ENCODE results near the gene GRID1.

DNA sequence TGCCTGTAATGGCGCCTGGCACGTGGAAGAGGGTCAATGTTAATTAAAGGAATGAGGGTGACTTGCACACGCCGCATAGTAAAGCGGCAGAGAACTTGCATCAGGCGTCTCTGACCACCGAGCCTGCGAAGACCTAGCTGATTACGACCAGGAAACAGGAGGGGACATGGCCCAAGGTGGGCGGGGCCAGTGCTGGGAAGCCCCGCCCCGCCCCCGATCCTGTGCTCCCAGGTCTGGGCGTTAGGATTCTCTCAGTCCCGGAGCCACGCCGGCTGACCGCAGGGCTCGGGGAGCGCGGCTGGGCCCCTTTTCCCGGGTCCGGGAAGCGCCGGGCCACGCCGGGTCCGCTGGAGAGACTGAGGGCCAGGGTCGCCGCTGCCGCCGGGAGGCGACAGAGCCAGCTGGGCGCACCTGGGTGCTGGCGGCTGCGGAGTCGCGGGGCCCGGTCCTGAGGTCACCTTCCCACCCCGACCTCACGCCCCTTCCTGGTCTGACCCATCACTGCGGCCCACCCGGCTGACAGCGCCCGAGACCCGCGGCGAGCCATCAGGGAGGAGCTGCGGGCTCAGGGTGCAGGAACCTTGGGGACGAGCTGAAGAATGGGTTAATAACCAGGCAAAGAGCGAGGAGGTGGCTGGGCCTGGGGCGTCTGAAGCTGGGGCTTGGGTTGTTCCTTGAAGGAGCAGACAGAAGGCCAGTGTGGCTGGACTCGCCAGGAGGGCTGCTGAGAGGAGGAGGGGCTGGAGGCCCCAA lies 23.0 kb upstream of the GRID1 start:
- TF ChIP-seq, protein P1, sequence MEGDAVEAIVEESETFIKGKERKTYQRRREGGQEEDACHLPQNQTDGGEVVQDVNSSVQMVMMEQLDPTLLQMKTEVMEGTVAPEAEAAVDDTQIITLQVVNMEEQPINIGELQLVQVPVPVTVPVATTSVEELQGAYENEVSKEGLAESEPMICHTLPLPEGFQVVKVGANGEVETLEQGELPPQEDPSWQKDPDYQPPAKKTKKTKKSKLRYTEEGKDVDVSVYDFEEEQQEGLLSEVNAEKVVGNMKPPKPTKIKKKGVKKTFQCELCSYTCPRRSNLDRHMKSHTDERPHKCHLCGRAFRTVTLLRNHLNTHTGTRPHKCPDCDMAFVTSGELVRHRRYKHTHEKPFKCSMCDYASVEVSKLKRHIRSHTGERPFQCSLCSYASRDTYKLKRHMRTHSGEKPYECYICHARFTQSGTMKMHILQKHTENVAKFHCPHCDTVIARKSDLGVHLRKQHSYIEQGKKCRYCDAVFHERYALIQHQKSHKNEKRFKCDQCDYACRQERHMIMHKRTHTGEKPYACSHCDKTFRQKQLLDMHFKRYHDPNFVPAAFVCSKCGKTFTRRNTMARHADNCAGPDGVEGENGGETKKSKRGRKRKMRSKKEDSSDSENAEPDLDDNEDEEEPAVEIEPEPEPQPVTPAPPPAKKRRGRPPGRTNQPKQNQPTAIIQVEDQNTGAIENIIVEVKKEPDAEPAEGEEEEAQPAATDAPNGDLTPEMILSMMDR (IDR thresholded peaks at IDR 0.05) = peak; percentile 17
- no peak for TF ChIP-seq ZFX (IDR thresholded peaks at IDR 0.05; ENCODE audit: borderline replicate concordance)

Data from 22Rv1 (cell line).